ENCODE data around the gene RLBP1.

DNA sequence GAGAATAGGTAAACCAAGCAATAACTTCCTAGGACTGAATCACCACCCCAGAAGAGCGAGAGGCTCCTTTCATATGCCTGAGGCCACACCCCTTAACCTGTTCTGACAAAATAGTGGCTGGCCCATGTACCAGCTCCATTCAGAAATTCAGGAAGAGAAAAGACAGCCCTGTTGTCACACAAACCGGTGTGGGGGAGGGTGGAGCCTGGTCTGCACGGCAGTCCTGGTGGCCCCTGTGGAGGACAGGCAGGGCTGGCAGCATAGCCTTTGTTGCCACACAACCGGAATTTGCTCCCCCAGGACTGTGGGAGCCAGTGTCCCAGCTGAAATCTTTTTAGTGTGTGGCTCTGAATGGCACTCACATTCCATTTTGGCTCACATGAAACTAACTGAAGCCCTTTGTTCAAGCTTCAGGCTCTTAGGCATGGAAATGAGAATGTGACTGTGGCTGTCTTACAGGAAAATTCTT lies 23.8 kb downstream of the RLBP1 start:
- TF ChIP-seq, protein P1, sequence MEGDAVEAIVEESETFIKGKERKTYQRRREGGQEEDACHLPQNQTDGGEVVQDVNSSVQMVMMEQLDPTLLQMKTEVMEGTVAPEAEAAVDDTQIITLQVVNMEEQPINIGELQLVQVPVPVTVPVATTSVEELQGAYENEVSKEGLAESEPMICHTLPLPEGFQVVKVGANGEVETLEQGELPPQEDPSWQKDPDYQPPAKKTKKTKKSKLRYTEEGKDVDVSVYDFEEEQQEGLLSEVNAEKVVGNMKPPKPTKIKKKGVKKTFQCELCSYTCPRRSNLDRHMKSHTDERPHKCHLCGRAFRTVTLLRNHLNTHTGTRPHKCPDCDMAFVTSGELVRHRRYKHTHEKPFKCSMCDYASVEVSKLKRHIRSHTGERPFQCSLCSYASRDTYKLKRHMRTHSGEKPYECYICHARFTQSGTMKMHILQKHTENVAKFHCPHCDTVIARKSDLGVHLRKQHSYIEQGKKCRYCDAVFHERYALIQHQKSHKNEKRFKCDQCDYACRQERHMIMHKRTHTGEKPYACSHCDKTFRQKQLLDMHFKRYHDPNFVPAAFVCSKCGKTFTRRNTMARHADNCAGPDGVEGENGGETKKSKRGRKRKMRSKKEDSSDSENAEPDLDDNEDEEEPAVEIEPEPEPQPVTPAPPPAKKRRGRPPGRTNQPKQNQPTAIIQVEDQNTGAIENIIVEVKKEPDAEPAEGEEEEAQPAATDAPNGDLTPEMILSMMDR (IDR thresholded peaks at IDR 0.05; ENCODE audit: poor library complexity), result no peak
- TF ChIP-seq EZH2phosphoT487 (IDR thresholded peaks at IDR 0.05; ENCODE audit: low read depth, severe bottlenecking, unreplicated experiment), result no peak
- no peak for TF ChIP-seq EZH2 (IDR thresholded peaks at IDR 0.05; ENCODE audit: borderline replicate concordance)
